Retinal pigment epithelial cell (primary cell): ENCODE results near the gene SLC6A19.

Experiments
- DNase-seq: peaks from one replicate; pipeline ENCODE4 v3.0.0-alpha.2; 2010; ENCODE audit warnings: low read depth
- H3K4me3 ChIP-seq: 2 replicates; pipeline ENCODE4 v1.5.1; 2011; ENCODE audit warnings: mild to moderate bottlenecking, low read length, control low read depth, moderate library complexity
- TF ChIP-seq, protein P1 (sequence below): conservative IDR thresholded peaks from 2 replicates; pipeline ENCODE4 v1.5.1; 2011; ENCODE audit warnings: low read depth, low read length, control low read depth, inconsistent platforms

SLC6A19 gene

DNA sequence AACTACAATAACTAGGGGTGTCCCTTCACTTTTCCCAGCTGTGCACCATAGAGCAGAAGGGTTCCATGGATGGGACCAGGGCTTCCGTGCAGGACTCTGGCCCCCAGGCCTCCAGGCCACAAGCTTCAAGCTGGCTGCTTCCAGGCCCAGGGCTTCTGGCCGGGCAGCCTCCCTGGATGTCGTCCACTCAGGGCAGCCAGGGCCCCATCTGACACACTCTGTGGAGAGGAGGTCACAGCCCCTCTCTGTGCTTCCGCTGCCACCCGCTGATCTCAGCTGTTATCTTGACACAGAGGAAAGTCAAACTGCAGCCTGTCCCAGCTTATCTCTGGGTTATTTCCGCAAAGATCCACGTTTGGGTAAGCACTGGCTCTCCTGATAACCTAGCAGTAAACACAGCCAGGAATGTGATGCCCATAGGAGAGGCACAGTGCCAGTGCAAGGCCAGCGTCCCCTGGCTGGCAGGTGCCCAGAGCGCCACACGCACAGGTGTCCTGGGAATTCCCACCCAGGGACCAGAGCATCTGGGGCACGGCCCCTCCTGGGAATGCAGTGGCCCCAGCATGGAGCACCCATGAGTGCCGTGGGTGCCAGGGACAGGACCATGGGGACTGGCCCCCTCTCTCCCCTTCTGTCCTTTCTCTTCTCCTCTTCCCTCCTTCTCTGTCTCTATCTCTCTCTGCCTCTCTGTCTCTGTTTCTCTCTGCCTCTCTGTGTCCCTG lies 15.6 kb upstream of the SLC6A19 start:
- DNase-seq = no peak

DNA sequence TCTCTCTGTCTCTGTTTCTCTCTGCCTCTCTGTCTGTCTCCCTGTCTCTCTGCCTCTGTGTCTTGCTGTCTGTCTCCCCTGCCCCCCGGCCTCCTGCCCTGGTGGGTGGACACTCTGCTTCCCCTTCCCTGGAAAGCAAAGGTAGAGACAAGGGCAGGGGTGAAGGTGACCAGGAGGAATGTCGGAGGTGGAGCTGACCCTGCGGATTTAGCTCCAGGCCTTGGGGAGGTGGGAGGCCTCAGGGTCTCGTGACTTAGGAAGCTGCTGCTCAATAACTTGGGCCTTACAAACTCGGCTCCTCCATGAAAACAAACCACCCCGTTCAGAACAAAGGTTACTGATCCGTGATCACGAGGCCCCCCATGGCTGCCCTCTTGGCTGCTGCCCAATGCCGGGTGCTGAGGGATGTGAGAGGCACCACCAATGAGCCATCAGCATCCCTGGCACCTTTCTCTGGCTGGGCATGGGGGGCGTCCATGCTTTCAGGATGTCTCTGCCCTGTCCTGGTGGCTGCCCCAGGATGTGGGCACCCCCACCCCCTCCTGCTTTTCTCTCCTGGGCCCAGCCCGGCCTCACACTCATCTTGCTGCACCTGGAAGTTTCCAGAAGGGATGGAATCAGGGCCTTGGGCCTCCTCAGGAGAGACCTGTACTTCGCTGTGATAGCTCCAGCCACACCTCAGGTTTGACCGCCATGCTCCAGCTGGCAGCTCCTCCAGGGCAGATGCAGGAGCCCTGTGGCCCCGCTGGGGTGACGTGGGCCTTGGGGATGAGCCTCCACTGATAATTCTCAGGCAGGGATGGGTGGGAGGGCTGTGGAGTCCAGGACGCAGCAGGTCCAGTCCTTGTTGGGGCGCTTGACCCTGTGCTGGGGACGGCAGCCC lies 14.8 kb upstream of the SLC6A19 start:
- TF ChIP-seq, protein P1, sequence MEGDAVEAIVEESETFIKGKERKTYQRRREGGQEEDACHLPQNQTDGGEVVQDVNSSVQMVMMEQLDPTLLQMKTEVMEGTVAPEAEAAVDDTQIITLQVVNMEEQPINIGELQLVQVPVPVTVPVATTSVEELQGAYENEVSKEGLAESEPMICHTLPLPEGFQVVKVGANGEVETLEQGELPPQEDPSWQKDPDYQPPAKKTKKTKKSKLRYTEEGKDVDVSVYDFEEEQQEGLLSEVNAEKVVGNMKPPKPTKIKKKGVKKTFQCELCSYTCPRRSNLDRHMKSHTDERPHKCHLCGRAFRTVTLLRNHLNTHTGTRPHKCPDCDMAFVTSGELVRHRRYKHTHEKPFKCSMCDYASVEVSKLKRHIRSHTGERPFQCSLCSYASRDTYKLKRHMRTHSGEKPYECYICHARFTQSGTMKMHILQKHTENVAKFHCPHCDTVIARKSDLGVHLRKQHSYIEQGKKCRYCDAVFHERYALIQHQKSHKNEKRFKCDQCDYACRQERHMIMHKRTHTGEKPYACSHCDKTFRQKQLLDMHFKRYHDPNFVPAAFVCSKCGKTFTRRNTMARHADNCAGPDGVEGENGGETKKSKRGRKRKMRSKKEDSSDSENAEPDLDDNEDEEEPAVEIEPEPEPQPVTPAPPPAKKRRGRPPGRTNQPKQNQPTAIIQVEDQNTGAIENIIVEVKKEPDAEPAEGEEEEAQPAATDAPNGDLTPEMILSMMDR = no peak

More for the DNA sequence above, 15.6 kb upstream of the SLC6A19 start:
- no peak overlapping the region for H3K4me3 ChIP-seq
- TF ChIP-seq, protein P1 = no peak

DNA sequence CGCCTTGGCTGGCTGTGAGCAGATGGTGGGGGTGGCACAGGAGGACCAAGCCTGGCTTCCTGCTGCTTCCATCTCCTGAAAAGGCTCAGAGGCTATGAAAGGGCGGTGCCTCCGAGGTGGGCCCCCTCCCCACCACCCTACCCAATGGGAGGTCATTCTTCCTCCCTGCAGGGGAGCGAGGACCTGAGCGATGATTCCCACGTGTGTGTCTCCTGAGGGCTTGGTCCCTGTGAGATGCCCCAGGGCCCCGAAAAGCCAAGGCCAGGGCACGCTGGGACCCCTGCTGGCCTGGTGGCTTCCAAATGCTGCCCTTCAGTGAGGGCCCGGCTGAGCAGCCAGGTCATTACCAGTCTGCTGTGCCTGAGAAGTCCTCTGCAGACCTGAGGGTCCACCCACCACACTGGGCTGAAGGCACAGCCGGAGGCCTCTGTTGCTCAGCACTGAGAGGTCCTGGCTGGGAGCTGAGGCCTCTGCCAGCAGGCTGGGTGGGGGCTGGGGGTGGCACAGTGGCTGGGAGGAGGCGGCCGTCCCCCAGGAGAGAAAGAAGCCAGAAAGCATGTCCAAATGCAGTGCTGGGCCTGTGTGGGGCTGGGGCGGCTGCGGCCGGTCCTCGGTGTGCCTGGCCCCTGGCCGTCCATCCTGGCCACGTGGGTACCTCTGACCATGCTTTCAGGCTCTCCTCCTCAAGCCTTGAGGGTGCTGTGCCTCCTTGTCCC lies 14.0 kb upstream of the SLC6A19 start:
- H3K4me3 ChIP-seq = no peak overlapping the region
- DNase-seq = no peak
- TF ChIP-seq, protein P1 = no peak

More for the DNA sequence above, 14.8 kb upstream of the SLC6A19 start:
- no peak overlapping the region for H3K4me3 ChIP-seq
- no peak for DNase-seq

- TF ChIP-seq, protein P1 = no peak
- no peak for DNase-seq
- H3K4me3 ChIP-seq = no peak overlapping the region
Measured at GRCh38 chr5:1187950-1188334, 13.5 kb upstream of the SLC6A19 start.

DNA sequence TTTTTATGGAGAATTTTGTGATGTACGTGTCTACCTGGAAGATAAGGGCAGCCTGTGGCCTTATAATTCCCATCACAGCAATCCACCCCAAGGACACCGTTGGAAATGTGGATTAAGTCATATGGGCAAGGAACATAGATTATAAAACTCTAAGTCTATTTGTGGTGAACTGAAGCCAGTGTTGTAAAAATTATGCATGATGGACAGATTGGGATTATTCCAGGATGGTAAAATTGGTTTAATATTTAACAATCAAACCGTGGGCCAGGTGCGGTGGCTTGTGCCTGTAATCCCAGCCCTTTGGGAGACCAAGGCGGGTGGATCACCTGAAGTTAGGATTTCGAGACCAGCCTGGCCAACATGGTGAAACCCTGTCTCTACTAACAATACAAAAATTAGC lies 12.9 kb upstream of the SLC6A19 start:
- H3K4me3 ChIP-seq = no peak overlapping the region
- TF ChIP-seq, protein P1 = no peak
- DNase-seq = no peak

DNA sequence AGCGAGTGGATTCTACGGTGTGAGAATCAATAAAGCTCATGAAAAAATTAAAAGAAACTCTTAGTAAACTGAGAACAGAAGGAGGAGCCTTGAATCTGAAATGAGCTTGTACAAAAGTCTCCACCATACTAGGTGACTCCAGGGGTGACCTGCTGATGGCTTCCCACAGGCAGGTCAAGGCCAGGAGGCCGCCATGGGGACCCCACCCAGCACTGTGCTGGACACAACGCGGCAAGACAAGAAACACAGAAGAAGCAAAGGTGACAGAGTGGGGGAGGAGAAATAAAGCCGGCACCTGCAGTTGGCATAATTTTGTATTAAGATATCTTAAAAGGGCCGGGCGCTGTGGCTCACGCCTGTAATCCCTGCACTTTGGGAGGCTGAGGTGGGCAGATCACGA lies 12.1 kb upstream of the SLC6A19 start:
- no peak for DNase-seq
- TF ChIP-seq, protein P1 = no peak
- H3K4me3 ChIP-seq = no peak overlapping the region
